Fibroblast of skin of left quadriceps (primary cell): ENCODE measurements around the gene C2orf49.

Experiments
- DNase-seq, 2 experiments: peaks; one replicate each; pipeline ENCODE4 v3.0.0-alpha.2; 2013; ENCODE audit warnings: low read depth in 2 of 2

Gene C2orf49

GRCh38 chr2:105337122-105338019 lies at the start of gene C2orf49:
C2orf49 (plus strand) TSS chr2:105337540; CDS start chr2:105337588, 48 bp downstream.
- DNase-seq, result peak; percentile 70 to 72

GRCh38 chr2:105287692-105288091 lies 49.6 kb upstream of the C2orf49 start:
- peak in 1 of 2 experiments; percentile 1 for DNase-seq

GRCh38 chr2:105288133-105288532 lies 49.2 kb upstream of the C2orf49 start:
- no peak for DNase-seq

- no peak for DNase-seq
Measured at GRCh38 chr2:105290981-105291660, 46.2 kb upstream of the C2orf49 start.

GRCh38 chr2:105291981-105292380 lies 45.4 kb upstream of the C2orf49 start:
- peak in 1 of 2 experiments; percentile 1 for DNase-seq

- no peak for DNase-seq
Measured at GRCh38 chr2:105294046-105294445, 43.3 kb upstream of the C2orf49 start.

GRCh38 chr2:105294844-105295481 lies 42.4 kb upstream of the C2orf49 start:
- peak; percentile 35 to 38 for DNase-seq

GRCh38 chr2:105296017-105296611 lies 41.2 kb upstream of the C2orf49 start:
- DNase-seq, result no peak

- no peak for DNase-seq
Measured at GRCh38 chr2:105297216-105297615, 40.1 kb upstream of the C2orf49 start.

- DNase-seq, result no peak
Measured at GRCh38 chr2:105298017-105298416, 39.3 kb upstream of the C2orf49 start.

GRCh38 chr2:105299290-105299689 lies 38.0 kb upstream of the C2orf49 start:
- no peak for DNase-seq

- DNase-seq, result no peak
Measured at GRCh38 chr2:105301646-105302045, 35.7 kb upstream of the C2orf49 start.

GRCh38 chr2:105307146-105307545 lies 30.2 kb upstream of the C2orf49 start:
- no peak for DNase-seq

GRCh38 chr2:105307550-105307949 lies 29.8 kb upstream of the C2orf49 start:
- DNase-seq, result no peak

GRCh38 chr2:105307962-105308361 lies 29.4 kb upstream of the C2orf49 start:
- no peak for DNase-seq

- no peak for DNase-seq
Measured at GRCh38 chr2:105308382-105309146, 28.8 kb upstream of the C2orf49 start.

GRCh38 chr2:105309147-105309545 lies 28.2 kb upstream of the C2orf49 start:
- no peak for DNase-seq

- no peak for DNase-seq
Measured at GRCh38 chr2:105313877-105314276, 23.5 kb upstream of the C2orf49 start.

- DNase-seq, result no peak
Measured at GRCh38 chr2:105315314-105315713, 22.0 kb upstream of the C2orf49 start.

GRCh38 chr2:105317937-105318336 lies 19.4 kb upstream of the C2orf49 start:
- no peak for DNase-seq

GRCh38 chr2:105320651-105321215 lies 16.6 kb upstream of the C2orf49 start:
- DNase-seq, result no peak
